ENCODE measurements around the gene PRKAG2. TPM values are rescaled to one million over a fixed set of nuclear protein-coding genes. Genes with fewer than 3 reads are reported as not detected.

PRKAG2 gene
- total RNA-seq, 1 donor from 2014 or later, result 17.5 TPM

DNA sequence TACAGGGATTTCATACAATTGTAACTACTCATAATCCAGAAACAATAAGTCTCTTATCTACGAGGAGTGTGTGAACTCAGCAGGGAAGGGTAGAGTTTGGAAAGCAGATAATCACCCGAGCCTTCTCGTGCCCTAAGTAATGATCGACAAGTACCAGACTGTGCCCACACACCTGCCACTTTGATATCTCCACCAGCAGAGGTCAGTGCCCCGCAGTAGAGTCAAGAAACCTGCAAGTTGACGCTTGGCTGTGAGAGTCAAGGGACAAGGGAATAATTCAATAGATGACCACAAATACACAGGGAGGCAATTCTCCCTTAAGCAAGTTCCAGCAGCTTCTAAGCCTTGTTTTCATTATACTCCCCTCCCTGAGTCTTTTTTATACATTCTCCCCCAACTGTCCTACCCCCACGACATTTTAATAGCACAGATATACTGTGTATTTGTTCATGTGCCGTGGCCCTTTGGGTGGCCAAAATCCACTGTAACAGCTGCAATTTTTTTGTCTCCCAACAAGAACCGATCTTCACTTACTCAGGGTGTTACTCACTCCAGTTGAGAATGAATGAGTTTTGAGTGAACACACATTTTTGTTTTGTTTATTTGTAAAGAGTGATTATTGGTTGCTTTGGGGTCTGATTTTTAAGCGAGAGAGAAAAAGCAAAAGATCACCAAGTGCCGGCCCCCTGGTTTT lies 250.3 kb downstream of the PRKAG2 start:
- DNase-seq (ENCODE audit: low read depth in 2 of 2), result peak in 1 of 2 donors; percentile 49

DNA sequence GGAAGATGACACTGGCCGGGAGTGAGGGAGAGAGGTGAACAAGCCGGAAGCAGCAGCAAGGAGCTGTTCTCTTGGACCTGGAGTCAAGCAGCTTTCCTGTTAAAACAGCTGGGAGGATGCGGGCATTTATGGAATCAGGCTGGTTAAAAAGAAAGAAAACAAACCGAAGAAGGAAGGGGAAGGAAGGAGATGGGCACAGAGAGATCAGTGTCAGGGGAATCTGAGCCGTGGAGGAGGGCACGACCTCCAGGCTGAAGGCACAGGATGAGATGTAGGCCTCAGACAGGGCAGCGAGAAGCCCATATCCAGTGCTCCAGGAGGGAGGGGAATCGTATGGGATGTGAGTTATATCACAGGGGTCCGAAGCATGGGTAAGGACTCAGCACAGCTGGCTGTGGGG lies 251.3 kb downstream of the PRKAG2 start:
- DNase-seq (ENCODE audit: low read depth in 2 of 2), result peak in 1 of 2 donors; percentile 33

DNA sequence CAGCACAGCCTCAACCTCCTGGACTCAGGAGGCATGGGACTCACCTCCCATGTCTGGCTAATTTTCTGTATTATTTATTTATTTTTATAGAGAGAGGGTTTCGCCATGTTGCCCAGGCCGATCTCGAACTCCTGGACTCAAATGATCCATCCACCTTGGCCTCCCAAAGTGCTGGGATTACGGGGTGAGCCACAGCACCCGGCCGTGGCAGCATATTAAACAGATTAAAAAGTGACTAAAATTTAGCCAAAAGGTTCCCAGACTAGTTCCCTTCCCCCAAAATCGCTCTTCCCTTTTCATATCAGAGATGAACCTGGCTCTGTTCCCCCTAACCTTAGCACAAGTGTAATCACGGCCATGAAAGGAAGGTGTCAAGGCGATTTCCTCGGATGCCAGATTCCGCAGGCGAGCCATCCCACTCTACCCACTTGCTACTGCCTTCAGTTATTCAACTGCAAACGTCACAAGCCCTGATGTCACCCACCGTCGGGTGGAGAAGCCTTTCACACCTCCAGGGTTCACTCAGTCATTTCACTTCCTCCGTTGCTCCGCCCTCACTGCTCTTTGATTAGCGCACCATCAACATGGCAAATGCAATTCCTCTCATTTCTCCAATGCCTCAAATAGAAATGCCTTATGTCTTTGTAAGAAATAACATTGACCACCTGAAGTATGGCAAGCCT lies 252.5 kb downstream of the PRKAG2 start:
- no peak for DNase-seq (ENCODE audit: low read depth in 2 of 2)

DNA sequence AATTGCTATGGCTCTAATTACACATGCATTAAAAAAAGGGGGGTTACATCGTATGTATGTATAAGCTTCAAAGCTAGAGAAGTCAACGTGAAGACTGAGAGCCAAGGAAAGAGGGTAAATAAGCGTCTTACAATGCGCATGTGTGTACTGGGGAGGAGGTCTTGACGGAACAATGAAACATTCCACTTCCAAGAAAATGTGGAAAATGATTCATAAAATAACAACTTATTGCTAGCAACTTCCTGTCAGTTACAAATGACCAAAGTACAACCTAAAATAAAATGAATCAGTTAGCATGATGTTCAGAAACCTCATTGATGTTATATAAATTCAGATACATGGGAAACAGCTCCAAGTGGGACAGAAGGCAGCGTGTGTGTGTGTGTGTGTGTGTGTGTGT lies 253.1 kb downstream of the PRKAG2 start:
- DNase-seq (ENCODE audit: low read depth in 2 of 2), result peak; percentile 25 to 91

DNA sequence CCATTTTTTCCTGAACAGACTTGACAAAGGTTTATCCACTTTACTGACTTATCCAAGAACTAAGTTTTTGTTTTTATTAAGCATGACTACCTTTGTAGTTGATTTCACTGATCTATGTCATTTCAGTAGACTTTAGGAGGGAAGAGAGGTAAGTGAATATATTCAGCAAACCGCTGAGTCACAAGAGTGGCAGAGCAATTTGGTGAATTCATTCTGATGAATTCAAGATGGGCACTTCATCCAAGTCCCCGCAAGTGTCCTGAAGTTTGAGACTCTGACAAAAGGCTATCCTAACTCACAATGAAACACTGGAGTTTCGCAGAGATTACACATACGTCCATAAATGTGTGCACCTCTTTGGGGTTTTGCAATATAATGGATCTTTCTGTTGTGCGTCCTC lies 255.0 kb downstream of the PRKAG2 start:
- DNase-seq (ENCODE audit: low read depth in 2 of 2), result no peak

DNA sequence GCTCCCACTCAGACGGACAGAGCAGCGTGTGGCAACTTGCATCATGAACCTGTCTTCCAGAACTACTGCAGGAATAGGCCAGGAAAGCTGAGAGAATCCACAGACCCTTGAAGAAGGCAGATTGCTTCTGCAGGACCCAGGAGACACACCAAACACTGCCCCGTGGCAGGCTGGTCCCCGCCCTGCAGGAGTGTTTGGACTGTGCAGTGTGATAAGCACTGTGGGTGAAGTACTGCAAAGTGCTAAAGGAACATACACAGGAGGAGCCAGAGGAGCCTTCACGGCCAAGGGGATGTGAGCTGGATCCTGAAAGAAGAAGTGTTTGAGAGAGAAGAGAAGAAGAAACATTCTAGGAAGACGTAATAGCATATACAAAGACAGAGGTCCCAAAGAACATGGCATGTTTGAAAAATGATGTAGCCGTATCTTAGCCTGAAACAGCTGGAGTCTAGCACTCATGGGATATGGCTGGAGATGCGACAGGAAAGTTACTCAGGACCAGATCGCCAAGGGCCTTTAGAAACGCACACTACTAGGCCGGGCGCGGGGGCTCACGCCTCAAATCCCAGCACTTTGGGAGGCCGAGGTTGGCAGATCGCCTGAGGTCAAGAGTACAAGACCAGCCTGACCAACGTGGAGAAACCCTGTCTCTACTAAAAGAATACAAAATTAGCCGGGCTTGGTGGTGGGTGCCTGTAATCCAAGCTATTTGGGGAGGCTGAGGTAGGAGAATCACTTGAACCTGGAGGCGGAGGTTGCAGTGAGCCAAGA lies 260.3 kb downstream of the PRKAG2 start:
- no peak for DNase-seq (ENCODE audit: low read depth in 2 of 2)

DNA sequence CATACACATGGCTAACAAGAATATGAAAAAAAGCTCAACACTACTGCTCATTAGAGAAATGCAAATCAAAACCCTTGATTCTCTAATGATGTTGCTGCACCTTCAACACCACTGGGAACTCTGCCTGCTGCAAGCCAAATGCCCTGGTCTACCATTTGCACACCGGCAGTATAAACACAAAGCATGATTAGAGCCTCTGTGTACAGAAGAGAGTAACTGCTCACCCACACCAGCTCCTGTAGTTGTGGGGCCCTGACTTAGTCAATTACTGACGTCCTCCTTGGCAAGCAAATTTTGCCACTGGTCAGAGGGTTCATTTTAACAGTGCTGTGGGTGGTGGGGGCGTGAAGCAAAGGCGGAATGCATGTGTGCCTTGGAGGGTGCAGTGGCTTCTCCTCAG lies 261.1 kb downstream of the PRKAG2 start:
- no peak for DNase-seq (ENCODE audit: low read depth in 2 of 2)

DNA sequence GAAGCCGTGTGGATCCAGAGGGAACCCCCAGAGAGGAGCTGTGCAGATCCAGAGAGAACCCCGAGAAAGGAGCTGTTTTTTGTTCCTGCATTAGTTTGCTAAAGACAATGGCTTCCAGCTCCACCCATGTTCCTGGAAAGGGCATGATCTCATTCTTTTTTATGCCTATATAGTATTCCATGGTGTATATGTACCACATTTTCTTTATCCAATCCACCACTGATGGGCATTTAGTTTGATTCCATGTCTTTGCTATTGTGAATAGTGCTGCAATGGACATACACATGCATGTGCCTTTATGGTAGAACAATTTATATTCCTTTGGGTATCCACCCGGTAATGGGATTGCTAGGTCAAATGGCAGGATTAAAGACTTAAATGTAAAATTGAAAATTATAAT lies 261.9 kb downstream of the PRKAG2 start:
- DNase-seq (ENCODE audit: low read depth in 2 of 2), result no peak

DNA sequence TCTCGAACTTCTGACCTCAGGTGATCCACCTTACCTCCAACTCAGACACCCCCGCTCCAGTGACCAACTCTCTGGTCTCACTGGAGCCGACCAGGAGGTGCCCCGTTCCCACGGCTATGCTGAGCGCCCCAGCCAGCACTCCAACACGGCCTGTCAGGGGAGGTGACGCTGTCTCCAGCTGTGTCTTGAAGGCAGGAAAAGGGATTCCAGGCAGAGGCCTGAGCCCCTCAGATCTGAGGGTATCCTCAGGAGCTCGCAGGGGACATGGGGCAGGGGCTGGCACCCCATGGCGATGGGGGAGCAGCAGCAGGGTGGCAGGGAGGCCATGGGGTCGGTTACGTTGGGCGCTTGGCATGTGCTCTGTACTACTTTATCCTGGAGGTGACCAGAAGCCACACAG lies 262.9 kb downstream of the PRKAG2 start:
- DNase-seq (ENCODE audit: low read depth in 2 of 2), result no peak

DNA sequence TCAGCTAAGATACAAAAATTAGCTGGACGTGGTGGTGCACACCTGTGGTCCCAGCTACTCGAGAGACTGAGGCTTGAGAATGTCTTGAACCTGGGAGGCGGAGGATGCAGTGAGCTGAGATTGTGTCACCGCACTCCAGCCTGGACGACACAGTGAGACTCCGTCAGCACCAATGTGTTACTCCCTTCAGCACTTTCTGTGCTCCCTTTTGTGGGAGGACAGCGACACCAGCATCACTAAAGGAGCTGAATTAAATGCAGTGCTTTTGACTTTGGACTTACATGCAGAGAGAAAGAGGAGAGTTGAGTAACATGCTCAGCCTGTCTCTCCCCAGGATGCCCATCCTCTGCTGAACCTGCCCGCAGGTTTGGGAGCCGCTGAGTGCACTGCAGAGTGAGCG lies 265.0 kb downstream of the PRKAG2 start:
- DNase-seq (ENCODE audit: low read depth in 2 of 2), result no peak

DNA sequence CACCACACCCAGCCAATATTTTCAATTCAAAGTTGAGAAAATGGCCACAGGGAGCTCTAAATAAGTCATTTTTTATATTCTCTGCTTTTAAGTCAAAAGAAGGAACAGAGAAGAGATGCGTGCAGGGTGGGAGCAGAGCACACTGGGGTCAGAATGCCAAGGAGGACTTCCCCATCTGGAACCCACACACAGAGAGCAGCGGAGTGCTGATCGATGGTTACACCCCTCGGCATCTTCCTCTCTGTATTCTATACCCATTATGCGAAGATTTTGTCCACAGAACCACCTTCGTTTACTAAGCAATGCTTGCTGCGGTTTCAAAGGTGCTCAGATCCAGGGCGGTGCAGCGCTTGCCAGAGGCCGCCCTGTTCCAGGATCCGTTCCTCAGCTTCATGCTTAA lies 265.9 kb downstream of the PRKAG2 start:
- DNase-seq (ENCODE audit: low read depth in 2 of 2), result no peak

DNA sequence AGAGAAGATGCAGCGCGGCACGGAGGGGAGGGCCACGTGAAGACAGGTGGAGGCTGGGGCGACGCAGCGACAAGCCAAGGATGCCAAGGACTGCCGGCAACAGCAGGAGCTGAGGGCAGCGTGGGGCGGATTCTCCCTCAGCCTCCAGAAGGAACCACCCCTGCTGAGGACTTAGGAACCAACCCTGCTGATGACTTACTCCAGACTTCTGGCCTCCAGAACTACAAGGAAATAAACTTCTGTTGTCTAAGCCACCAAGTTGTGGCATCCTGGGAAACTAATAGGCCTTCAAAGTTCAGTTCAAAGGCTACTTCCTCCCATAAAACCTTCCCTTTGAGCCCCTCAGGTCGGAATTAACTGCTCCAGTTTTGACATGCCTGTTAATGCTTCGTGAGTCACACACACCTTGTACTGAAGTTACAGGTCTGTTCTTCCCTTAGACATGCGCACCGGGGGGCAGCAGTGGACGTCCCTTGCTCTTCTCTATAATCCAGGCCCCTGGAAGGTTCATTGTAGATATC lies 268.8 kb downstream of the PRKAG2 start:
- peak in 1 of 2 donors; percentile 52 for DNase-seq (ENCODE audit: low read depth in 2 of 2)

DNA sequence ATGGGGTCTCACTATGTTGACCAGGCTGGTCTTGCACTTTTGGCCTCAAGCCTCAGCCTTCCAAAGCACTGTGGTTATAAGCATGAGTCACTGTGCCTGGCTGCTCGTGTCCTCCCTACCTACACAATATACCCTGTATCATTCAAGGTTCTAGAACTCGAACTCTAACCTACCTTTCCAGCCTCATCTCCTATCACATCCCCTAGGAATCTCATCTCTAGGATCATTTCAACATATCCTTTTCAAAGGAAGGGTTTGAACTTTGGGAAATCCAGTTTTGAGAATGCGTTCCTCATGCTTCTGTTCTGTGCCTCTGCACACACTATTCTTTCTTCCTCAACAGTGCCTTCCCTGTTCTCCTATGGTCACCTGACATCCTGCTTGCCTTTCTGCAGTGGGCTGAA lies 269.4 kb downstream of the PRKAG2 start:
- peak in 1 of 2 donors; percentile 41 for DNase-seq (ENCODE audit: low read depth in 2 of 2)

DNA sequence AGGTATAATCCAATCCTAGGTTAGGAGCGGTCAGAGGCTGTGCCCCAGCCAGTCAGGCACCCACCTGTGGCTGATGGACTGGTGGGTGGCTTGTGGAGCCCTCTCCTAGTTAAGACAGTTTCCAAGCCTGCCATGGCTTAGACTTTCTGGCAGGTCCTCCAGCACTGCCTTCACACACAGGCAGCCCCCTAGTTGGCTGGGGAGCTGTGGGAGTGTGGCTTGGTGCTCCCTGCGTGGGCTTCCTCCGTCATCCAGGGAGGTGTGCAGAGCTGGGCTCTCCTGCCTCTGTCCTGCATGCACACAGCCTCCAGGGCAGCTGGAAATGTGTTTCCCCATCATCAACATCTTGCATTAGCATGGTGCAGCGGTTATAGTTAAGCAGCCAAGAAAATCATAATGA lies 273.0 kb downstream of the PRKAG2 start:
- DNase-seq (ENCODE audit: low read depth in 2 of 2), result no peak

DNA sequence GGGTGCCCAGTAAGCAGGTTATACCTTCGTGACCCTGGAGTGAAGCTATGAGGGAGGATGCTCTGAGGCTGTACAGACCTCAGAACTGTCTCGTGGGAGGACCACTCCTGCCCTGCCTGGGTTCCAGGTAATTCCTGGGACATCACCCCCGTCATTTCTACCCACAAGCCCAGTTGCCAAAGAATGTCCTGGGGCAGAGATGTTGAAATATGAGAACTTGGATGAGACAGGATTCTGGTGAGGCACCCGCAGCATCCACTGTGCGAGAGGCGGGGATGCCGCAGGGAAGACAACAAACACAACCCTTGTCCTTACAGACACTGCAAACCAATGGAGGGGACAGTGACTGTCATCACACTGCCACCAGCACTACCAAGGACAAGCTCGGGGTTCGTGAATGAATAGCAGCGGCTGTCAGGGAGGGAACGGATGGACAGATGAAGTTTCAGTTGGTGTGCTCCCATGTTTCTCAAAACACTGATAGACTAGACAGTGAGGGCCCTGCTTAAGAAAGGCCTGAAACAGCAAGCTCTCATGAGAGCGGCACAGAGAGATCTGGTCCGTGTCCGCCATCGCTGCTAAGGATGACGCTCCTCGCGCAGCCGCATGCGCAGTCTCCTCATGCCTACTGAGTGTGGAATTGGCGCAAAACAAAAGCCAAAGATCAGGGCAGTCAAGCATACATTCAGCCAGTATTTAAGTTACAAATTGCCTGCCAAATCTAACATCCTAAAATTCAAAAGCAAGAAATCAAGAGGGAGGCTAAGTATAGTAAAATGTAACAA lies 275.2 kb downstream of the PRKAG2 start:
- DNase-seq (ENCODE audit: low read depth in 2 of 2), result no peak

DNA sequence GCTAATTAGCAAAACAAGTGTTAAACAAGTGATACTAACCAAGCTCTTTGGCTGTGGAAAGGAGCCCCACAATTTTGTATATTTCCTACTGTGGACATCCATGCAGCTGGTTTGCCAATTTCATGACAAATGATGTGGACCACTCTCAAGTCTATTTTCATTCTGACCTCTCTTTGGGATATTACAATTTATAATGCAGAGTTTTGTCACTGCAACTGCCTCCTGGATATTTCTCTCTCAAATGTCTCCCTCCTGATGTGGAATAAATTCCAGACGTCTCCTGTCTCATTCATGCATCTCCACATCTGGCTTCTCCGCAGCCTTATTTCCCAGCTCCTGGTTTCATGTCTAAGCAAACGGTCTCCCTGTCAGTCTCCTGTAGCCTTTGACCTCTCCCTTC lies 276.6 kb downstream of the PRKAG2 start:
- DNase-seq (ENCODE audit: low read depth in 2 of 2), result no peak

DNA sequence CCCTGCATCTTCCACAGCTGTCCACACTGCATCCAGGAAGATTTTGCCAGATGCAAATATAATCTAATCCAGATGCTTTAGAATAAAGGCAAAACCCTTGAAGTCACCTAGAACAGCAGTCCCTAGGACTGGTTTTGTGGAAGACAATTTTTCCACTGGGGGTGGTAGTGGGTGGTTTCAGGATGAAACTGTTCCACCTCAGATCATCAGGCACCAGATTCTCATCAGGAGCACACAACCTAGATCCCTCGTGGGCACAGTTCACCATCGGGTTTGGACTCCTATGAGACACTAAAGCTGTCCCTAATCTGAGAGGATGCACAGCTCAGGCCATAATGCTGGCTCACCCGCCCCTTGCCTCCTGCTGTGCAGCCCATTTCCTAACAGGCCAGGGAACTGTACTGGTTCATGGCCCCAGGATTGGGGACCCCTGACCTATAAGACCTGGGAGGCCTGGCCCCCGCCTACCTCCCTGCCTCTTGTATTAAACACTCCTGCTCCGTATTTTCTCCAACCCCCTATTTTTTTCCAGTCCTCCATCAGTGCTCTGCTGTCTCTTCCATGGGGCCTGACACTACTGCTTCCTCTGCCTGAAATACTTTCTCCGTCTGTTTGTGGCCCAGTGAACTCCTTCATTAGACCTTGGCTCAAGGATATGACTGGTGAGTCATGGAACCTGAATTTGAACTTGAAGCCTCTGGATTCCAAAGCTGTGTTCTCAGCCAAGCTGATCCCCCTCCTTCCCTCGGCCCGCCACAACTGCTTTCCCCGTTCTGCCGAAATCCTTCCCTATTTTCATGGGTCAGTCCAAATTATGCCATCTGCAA lies 277.3 kb downstream of the PRKAG2 start:
- DNase-seq (ENCODE audit: low read depth in 2 of 2), result peak in 1 of 2 donors; percentile 85

DNA sequence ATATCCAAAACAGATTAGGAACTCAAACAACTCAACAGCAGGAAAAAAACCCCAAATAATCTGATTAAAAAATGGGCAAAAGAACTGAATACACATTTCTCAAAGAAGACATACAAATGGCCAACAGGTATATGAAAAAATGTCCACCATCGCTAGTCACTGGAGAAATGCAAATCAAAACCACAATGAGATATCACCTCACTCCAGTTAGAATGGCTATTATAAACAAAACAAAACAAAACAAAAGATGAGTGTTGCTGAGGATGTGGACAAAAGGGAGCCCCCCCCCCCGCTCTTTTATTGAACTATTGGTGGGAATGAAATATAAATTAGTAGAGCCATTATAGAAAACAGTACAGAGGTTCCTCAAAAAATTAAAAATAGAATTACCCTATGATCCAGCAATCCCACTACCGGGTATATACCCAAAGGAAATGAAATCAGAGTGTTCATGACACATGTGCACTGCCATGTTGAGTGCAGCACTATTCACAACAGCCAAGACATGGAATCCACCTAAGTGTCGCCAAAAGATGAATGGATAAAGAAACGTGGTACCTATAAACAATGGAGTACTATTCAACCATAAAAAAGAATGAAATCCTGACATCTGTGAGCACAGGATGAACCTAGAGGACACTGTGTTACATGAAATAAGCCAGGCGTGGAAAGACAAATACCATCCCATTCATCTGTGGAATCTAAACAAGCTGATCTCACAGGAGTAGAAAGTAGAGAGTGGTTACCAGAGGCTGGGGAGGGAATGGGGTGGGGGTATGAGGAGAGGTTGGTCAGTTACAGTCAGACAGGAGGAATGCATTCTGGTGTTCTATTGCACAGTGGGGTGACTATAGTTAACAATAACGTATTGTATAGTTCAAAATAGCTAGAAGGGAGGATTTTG lies 279.1 kb downstream of the PRKAG2 start:
- DNase-seq (ENCODE audit: low read depth in 2 of 2), result peak in 1 of 2 donors; percentile 33

DNA sequence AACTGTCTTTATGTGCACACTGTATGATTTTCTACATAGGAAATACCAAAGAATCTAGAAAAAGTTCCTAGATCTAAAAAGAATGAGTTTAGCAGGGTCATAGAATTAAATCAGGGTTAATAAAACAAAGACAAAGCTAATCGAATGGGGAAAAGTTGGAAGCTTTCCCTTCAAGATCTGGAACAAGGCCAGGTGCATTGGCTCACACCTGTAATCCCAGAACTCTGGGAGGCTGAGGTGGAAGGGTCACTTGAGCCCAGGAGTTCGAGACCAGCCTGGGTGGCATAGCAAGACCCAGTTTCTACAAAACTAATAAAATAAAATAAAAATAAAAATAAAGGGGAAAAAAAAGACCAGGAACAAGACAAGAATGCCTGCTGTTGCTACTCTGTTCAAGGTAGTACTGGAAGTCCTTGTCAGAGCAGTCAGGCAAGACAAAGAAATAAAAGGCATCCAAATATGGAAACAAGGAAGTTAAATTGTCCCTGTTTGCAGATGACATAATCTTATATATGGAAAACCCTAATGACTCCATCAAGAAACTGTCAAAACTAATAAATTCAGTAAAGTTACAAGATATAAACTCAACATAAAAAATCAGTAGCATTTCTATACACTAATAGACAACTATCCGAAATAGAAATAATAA lies 281.1 kb downstream of the PRKAG2 start:
- peak in 1 of 2 donors; percentile 17 for DNase-seq (ENCODE audit: low read depth in 2 of 2)
